ENCODE measurements around the gene SCAANT1.
A peak's percentile ranks its signal among the peaks of the same experiment; 100 is the strongest.

SCAANT1 gene

GRCh38 chr3:63911873-63912767 lies at the start of gene SCAANT1:
Gene SCAANT1, minus strand, starts transcription at chr3:63912383.
- H3K4me3 ChIP-seq = peak within 1 kb of the TSS; percentile 92
- H3K27me3 ChIP-seq = no peaks in the 10 kb centered on the region
- H4K20me1 ChIP-seq = peaks cover 91% of the 10 kb centered on the region
- peaks cover 26% of the 10 kb centered on the region for H3K36me3 ChIP-seq
- H3K9ac ChIP-seq = peak within 1 kb of the TSS; percentile 94
- TF ChIP-seq Cebpa-rat (IDR thresholded peaks at IDR 0.05) = no peak
- H3K9me3 ChIP-seq = no peaks in the 10 kb centered on the region
- peaks cover 37% of the 10 kb centered on the region for H3K4me1 ChIP-seq
- peak within 1 kb of the TSS; percentile 96 for H3K4me2 ChIP-seq
- H3K27ac ChIP-seq = peak within 1 kb of the TSS; percentile 93

DNA sequence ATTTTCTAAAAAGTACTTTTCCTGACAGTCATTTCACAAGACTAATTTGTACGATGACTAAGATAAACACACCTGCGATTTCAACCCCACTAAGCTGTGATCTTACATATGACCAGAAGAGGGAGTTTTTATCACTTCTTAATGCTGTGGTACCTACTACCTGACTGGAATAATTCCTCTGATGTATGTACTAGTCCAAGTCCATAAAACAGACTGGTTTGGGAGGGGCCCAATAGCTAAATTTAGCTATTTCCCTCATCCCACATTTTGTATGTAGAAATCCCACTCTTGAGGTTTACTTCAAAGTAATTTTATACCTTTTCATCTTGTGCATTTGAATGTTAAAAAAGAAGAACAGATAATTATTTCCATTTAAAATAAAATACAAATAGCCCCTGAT lies 49.7 kb upstream of the SCAANT1 start:
- Histone ChIP-seq H3K9ac (no peak overlapping the region), H3K4me1 (peaks cover 46% of the 10 kb centered on the region), H3K36me3 (peaks cover 11% of the 10 kb centered on the region), H3K27me3 (no peaks in the 10 kb centered on the region), H3K9me3 (no peaks in the 10 kb centered on the region), H3K4me3 (no peak overlapping the region), H3K27ac (no peak overlapping the region), H4K20me1 (peaks cover 57% of the 10 kb centered on the region), H3K4me2 (no peak overlapping the region)
- no peak for TF ChIP-seq Cebpa-rat (IDR thresholded peaks at IDR 0.05)

DNA sequence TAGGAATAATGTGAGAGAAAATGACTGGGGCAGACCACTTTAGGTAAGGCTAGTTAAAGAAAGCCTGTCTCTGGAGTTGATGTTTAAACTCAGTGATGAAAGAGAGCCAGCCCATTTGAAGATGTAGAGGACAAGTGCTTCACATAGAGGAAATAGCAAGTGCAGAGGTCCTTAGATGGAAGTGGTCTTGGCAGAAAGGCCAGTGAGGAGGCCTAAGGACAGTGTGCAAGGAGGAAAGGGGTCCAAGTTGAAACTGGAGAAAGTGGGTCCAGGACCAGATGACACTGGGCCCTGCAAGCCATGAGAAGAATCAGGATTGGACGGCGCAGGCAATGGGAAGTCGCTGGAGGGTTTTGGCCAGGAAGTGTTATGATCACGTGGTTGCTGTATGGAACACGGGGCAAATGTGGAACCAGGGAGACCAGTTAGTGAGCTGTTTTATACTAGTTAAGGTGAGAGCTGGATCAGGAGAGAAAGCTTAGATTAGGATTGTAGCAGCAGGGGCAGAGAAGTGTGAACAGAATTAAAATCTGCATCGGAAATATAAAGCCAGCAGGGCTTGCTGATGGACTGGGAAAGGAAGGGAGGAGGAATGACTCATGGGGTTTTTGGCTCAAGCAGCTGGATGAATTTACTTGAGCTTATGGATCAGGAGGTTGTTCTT lies 48.0 kb upstream of the SCAANT1 start:
- no peak for TF ChIP-seq Cebpa-rat (IDR thresholded peaks at IDR 0.05)
- Histone ChIP-seq H3K9ac (no peak overlapping the region), H3K4me2 (peak overlapping the region; percentile 57), H3K27ac (no peak overlapping the region), H3K36me3 (peaks cover 28% of the 10 kb centered on the region), H3K27me3 (no peaks in the 10 kb centered on the region), H3K9me3 (no peaks in the 10 kb centered on the region), H4K20me1 (peaks cover 69% of the 10 kb centered on the region), H3K4me3 (no peak overlapping the region), H3K4me1 (peaks cover 29% of the 10 kb centered on the region)

DNA sequence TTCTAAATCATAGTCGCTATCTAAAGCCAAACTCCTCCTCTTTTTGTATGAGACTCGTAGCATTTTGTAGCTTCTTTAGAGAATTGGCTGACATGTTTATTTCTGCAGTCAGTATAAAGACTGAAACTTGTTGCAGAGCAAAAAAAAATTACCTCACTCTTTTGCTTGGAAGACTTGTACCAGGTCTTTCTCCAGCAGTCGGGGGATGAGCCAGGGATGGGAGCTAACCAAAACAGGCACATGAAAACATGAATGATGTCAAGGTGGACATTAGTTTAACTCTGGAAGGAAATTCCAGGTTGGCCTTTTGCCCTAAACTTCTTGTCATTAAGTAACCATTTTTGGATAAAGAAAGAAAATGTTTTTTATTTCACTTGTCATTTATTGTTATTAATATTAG lies 47.0 kb upstream of the SCAANT1 start:
- Histone ChIP-seq H3K9me3 (no peaks in the 10 kb centered on the region), H3K27ac (no peak overlapping the region)
- TF ChIP-seq Cebpa-rat (IDR thresholded peaks at IDR 0.05) = no peak

DNA sequence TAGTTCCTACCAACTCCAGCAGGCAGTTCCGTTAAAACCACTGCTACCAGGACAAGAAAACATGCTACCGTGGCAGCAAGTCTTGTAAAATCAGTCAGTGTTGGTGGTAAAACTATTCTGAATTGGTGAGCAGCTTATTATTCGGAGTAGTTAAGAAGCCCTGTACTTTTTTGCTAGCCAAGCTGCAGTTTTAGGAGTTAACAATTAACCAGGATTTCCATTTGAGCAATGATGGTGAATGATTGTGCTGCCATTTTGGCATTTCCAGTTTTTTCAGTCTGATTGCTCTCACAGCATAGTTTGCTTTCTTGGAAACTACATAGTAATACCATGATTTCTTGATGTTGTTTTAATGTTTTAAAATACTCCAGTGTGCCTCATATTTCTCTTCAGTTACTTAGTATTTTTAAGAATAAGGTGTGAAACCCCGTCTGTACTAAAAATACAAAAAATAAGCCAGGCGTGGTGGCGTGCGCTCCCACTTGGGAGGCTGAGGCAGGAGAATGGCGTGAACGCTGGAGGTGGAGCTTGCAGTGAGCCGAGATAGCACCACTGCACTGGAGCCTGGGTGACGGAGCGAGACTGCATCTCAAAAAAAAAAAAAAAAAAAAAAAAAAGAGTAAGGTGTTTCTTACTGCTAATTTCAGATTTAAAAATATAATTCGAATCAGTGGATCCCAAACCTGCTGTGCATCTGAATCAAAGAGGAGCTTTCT lies 43.8 kb upstream of the SCAANT1 start:
- peaks cover 10% of the 10 kb centered on the region for H3K4me1 ChIP-seq
- H3K27ac ChIP-seq = no peak overlapping the region
- H3K9ac ChIP-seq = no peak overlapping the region
- peaks cover 52% of the 10 kb centered on the region for H3K36me3 ChIP-seq
- H3K4me2 ChIP-seq = no peak overlapping the region
- peaks cover 80% of the 10 kb centered on the region for H4K20me1 ChIP-seq
- H3K27me3 ChIP-seq = no peaks in the 10 kb centered on the region
- TF ChIP-seq Cebpa-rat (IDR thresholded peaks at IDR 0.05) = no peak
- H3K4me3 ChIP-seq = no peak overlapping the region
- no peaks in the 10 kb centered on the region for H3K9me3 ChIP-seq

More for the DNA sequence above, 47.0 kb upstream of the SCAANT1 start:
- Histone ChIP-seq H3K4me3 (no peak overlapping the region), H3K27me3 (no peaks in the 10 kb centered on the region), H3K36me3 (peaks cover 38% of the 10 kb centered on the region), H4K20me1 (peaks cover 66% of the 10 kb centered on the region), H3K4me2 (no peak overlapping the region), H3K4me1 (peaks cover 18% of the 10 kb centered on the region), H3K9ac (no peak overlapping the region)

GRCh38 chr3:63955036-63955650 lies 43.0 kb upstream of the SCAANT1 start:
- no peaks in the 10 kb centered on the region for H3K27me3 ChIP-seq
- H3K9ac ChIP-seq = no peak overlapping the region
- H3K9me3 ChIP-seq = no peaks in the 10 kb centered on the region
- H3K36me3 ChIP-seq = peaks cover 52% of the 10 kb centered on the region
- no peak overlapping the region for H3K4me2 ChIP-seq
- H3K4me1 ChIP-seq = peaks cover 5% of the 10 kb centered on the region
- no peak for TF ChIP-seq Cebpa-rat (IDR thresholded peaks at IDR 0.05)
- no peak overlapping the region for H3K4me3 ChIP-seq
- H3K27ac ChIP-seq = no peak overlapping the region
- peaks cover 80% of the 10 kb centered on the region for H4K20me1 ChIP-seq

GRCh38 chr3:63954182-63954581 lies 42.0 kb upstream of the SCAANT1 start:
- H3K4me2 ChIP-seq = no peak overlapping the region
- H3K4me1 ChIP-seq = no peaks in the 10 kb centered on the region
- no peak overlapping the region for H3K4me3 ChIP-seq
- H3K27ac ChIP-seq = no peak overlapping the region
- H3K36me3 ChIP-seq = peaks cover 56% of the 10 kb centered on the region
- H4K20me1 ChIP-seq = peaks cover 80% of the 10 kb centered on the region
- TF ChIP-seq Cebpa-rat (IDR thresholded peaks at IDR 0.05) = no peak
- no peak overlapping the region for H3K9ac ChIP-seq
- H3K27me3 ChIP-seq = no peaks in the 10 kb centered on the region
- no peaks in the 10 kb centered on the region for H3K9me3 ChIP-seq

- H3K4me3 ChIP-seq = no peak overlapping the region
- H3K9me3 ChIP-seq = no peaks in the 10 kb centered on the region
- no peak overlapping the region for H3K4me2 ChIP-seq
- H3K27me3 ChIP-seq = no peaks in the 10 kb centered on the region
- H3K9ac ChIP-seq = no peak overlapping the region
- peaks cover 81% of the 10 kb centered on the region for H4K20me1 ChIP-seq
- peaks cover 3% of the 10 kb centered on the region; the same call in 1 of the 2 replicates for H3K4me1 ChIP-seq
- TF ChIP-seq Cebpa-rat (IDR thresholded peaks at IDR 0.05) = no peak
- H3K27ac ChIP-seq = no peak overlapping the region
- H3K36me3 ChIP-seq = peaks cover 70% of the 10 kb centered on the region
Observed at GRCh38 chr3:63952248-63952594, 40.0 kb upstream of the SCAANT1 start.

DNA sequence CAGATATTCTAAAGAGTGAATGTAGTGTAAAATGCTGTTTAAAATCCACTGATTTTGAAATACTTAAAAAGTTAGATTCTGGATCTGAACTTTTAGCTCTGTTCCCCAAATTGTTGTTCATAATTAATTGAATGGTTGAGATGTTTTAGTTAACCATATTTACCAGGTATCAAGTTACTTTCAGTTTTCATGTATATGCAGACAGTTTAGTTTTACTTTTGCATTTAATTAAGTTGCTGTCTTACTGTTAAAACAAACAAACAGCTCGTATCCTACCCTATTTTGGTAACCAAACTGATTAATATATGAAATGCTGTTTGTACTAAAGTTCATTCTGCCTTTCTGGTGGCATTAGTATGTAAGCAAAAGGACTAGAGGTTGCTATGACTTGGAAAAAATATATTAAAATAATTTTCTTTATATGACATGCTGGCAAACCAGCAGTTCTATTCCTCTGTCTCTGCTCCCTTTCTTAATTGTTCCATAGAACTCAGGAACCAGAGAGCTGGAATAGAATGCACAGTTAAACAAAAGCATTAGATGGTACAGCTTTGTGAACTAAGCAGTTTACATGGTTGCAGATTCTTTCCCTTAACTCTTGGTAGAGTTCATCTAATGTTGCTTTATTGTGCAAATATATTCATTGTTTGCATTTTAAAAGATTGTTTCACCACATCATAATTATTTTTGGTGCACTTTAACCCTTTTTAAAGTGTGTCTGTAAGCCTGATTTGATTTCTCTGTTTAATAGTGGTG lies 39.5 kb upstream of the SCAANT1 start:
- no peak for TF ChIP-seq Cebpa-rat (IDR thresholded peaks at IDR 0.05)
- Histone ChIP-seq H3K4me1 (peaks cover 8% of the 10 kb centered on the region; the same call in 1 of the 2 replicates), H3K9ac (no peak overlapping the region), H3K4me2 (no peak overlapping the region), H3K9me3 (no peaks in the 10 kb centered on the region), H3K36me3 (peaks cover 71% of the 10 kb centered on the region), H4K20me1 (peaks cover 81% of the 10 kb centered on the region), H3K27me3 (no peaks in the 10 kb centered on the region), H3K4me3 (no peak overlapping the region), H3K27ac (no peak overlapping the region)

Data from BLaER1 (cell line).